Body of pancreas (tissue), 4 donors: ENCODE measurements around the gene RNF212.

Experiments
- POLR2A ChIP-seq, 3 donors: fragments of 450-650 bp; IDR thresholded peaks; one replicate each; pipeline ENCODE4 v1.6.1; 2016; ENCODE audit warnings: antibody characterized with exemption in 3 of 3, mild to moderate bottlenecking in 2 of 3
- TF ChIP-seq, protein P1 (sequence below), 7 experiments: fragments of 450-650 bp in 4 of 7; fragments of 200-600 bp in 3 of 7; sonication (generic) in 3 of 7; IDR thresholded peaks; one replicate each; pipeline ENCODE4 v1.5.1; 2016 to 2019; ENCODE audit warnings: antibody characterized with exemption in 7 of 7

DNA sequence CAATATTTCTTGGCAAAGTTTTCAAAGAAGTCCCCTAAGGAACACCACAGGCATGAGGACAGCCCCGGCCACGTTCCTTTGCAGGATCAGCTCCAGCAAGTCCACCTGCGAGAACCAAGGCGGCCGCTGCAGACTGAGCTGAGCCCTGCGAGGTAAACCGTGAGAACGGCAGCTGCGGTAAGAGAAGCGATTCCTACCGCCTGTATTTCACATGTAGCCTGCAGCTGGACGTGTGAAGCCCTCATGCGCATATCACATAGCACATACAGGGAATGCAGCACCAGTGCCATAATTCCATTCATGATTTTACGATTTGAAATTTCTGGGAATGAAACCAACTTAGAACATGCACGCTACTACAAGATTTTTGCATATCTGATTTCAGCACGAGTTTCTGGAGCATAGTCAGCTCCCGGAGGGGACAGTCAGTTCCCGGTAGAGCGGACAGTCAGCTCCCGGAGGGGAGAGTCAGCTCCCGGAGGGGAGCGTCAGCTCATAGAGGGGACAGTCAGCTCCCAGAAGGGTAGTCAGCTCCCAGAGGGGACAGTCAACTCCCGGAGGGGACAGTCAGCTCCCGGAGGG lies 60.2 kb downstream of the RNF212 start:
- TF ChIP-seq, protein P1, sequence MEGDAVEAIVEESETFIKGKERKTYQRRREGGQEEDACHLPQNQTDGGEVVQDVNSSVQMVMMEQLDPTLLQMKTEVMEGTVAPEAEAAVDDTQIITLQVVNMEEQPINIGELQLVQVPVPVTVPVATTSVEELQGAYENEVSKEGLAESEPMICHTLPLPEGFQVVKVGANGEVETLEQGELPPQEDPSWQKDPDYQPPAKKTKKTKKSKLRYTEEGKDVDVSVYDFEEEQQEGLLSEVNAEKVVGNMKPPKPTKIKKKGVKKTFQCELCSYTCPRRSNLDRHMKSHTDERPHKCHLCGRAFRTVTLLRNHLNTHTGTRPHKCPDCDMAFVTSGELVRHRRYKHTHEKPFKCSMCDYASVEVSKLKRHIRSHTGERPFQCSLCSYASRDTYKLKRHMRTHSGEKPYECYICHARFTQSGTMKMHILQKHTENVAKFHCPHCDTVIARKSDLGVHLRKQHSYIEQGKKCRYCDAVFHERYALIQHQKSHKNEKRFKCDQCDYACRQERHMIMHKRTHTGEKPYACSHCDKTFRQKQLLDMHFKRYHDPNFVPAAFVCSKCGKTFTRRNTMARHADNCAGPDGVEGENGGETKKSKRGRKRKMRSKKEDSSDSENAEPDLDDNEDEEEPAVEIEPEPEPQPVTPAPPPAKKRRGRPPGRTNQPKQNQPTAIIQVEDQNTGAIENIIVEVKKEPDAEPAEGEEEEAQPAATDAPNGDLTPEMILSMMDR (IDR thresholded peaks at IDR 0.05): no peak
- no peak for TF ChIP-seq POLR2A (IDR thresholded peaks at IDR 0.05)
